OCI-LY1 (cell line): Measurements from ENCODE around the gene SLC1A4.

ENCODE experiments used
- H2AFZ ChIP-seq: fragments of 200-600 bp; sonication (generic), shearing (Covaris generic); 2 replicates; pipeline ENCODE4 v1.6.0; 2014; ENCODE audit warnings: antibody characterized with exemption, mild to moderate bottlenecking, low read length
- H3F3A ChIP-seq: fragments of 200-600 bp; sonication (generic), shearing (Covaris generic); 2 replicates; pipeline ENCODE4 v1.6.0; 2014; ENCODE audit warnings: mild to moderate bottlenecking, antibody characterized with exemption, low read length, moderate library complexity; ENCODE audit not compliant: insufficient read depth
- H3K27ac ChIP-seq: fragments of 200-600 bp; sonication (generic); 2 replicates; pipeline ENCODE4 v1.5.1; 2014; ENCODE audit warnings: low read length, mixed run types, mild to moderate bottlenecking, low read depth; ENCODE audit not compliant: poor library complexity, severe bottlenecking
- H3K27me3 ChIP-seq: fragments of 200-600 bp; sonication (generic); 2 replicates; pipeline ENCODE4 v1.6.0; 2014; ENCODE audit warnings: antibody characterized with exemption, mild to moderate bottlenecking, low read length, moderate library complexity; ENCODE audit not compliant: insufficient read depth
- H3K36me3 ChIP-seq: fragments of 200-600 bp; sonication (generic); 2 replicates; pipeline ENCODE4 v1.6.1; 2014; ENCODE audit warnings: mild to moderate bottlenecking, antibody characterized with exemption, low read length, moderate library complexity, mixed read lengths; ENCODE audit not compliant: insufficient read depth
- H3K4me1 ChIP-seq: fragments of 200-600 bp; sonication (generic); 2 replicates; pipeline ENCODE4 v1.5.1; 2014; ENCODE audit warnings: mild to moderate bottlenecking, low read length, moderate library complexity; ENCODE audit not compliant: insufficient read depth, severe bottlenecking
- H3K4me2 ChIP-seq: fragments of 200-600 bp; sonication (generic), shearing (Covaris generic); 2 replicates; pipeline ENCODE4 v1.6.1; 2014; ENCODE audit warnings: low read length
- H3K4me3 ChIP-seq: fragments of 200-600 bp; sonication (generic); 2 replicates; pipeline ENCODE4 v1.5.1; 2014; ENCODE audit warnings: low read length, low read depth, mild to moderate bottlenecking, mixed read lengths; ENCODE audit not compliant: poor library complexity, severe bottlenecking
- H3K79me2 ChIP-seq: fragments of 200-600 bp; shearing (Covaris generic); 2 replicates; pipeline ENCODE4 v1.6.1; 2016; ENCODE audit warnings: mixed run types, low read length, mixed read lengths; ENCODE audit not compliant: insufficient read depth
- H3K9ac ChIP-seq: fragments of 200-600 bp; sonication (generic), shearing (Covaris generic); 2 replicates; pipeline ENCODE4 v1.6.1; 2014; ENCODE audit warnings: mild to moderate bottlenecking, low read length, mixed read lengths
- H3K9me2 ChIP-seq: fragments of 200-600 bp; sonication (generic), shearing (Covaris generic); 2 replicates; pipeline ENCODE4 v1.6.1; 2014; ENCODE audit warnings: low read depth, mild to moderate bottlenecking, low read length, mixed read lengths
- H3K9me3 ChIP-seq: fragments of 200-600 bp; shearing (Covaris generic); 2 replicates; pipeline ENCODE4 v1.6.1; 2014; ENCODE audit warnings: low read length, mixed read lengths
- H4K20me1 ChIP-seq: fragments of 200-600 bp; sonication (generic), shearing (Covaris generic); 2 replicates; pipeline ENCODE4 v1.6.0; 2016; ENCODE audit warnings: mild to moderate bottlenecking, low read length; ENCODE audit not compliant: insufficient read depth
- CTCF ChIP-seq: fragments of 200-600 bp; sonication (generic), shearing (Covaris generic); IDR thresholded peaks from 2 replicates; pipeline ENCODE4 v1.5.1; 2017; ENCODE audit warnings: mild to moderate bottlenecking, antibody characterized with exemption, low read length, moderate library complexity, mixed read lengths
- EZH2 ChIP-seq: fragments of 200-600 bp; sonication (generic), shearing (Covaris generic); IDR thresholded peaks from 2 replicates; pipeline ENCODE4 v1.8.0; 2017; ENCODE audit warnings: borderline replicate concordance, mixed run types, mild to moderate bottlenecking, antibody characterized with exemption, low read length, moderate library complexity, mixed read lengths

SLC1A4 gene

GRCh38 chr2:65025453-65026123, 36.4 kb downstream of the SLC1A4 start:
- peaks cover 59% of the 10 kb centered on the region for H3K4me1 ChIP-seq
- no peak overlapping the region for H2AFZ ChIP-seq
- H3K9me3 ChIP-seq, result no peaks in the 10 kb centered on the region
- no peaks in the 10 kb centered on the region for H4K20me1 ChIP-seq
- H3F3A ChIP-seq, result peaks cover 1% of the 10 kb centered on the region
- H3K27ac ChIP-seq, result peak overlapping the region; percentile 100
- peak overlapping the region; percentile 41; the same call in 1 of the 2 replicates for H3K4me2 ChIP-seq
- no peak overlapping the region for H3K4me3 ChIP-seq
- H3K9ac ChIP-seq, result peak overlapping the region; percentile 30; the same call in 1 of the 2 replicates
- H3K79me2 ChIP-seq, result no peaks in the 10 kb centered on the region
- TF ChIP-seq EZH2, result no peak
- TF ChIP-seq CTCF, result no peak
- no peaks in the 10 kb centered on the region for H3K9me2 ChIP-seq
- peaks cover 40% of the 10 kb centered on the region for H3K36me3 ChIP-seq
- no peaks in the 10 kb centered on the region for H3K27me3 ChIP-seq

- Histone ChIP-seq H3K4me1 (peaks cover 64% of the 10 kb centered on the region), H3K9me2 (no peaks in the 10 kb centered on the region), H3K79me2 (no peaks in the 10 kb centered on the region), H2AFZ (no peak overlapping the region), H3K27me3 (no peaks in the 10 kb centered on the region), H3K27ac (peak overlapping the region; percentile 100), H3F3A (peaks cover 7% of the 10 kb centered on the region), H3K4me2 (peak overlapping the region; percentile 41; the same call in 1 of the 2 replicates), H3K4me3 (no peak overlapping the region), H3K36me3 (peaks cover 34% of the 10 kb centered on the region), H3K9me3 (no peaks in the 10 kb centered on the region), H4K20me1 (no peaks in the 10 kb centered on the region), H3K9ac (peak overlapping the region; percentile 30; the same call in 1 of the 2 replicates)
- no peak for TF ChIP-seq EZH2
- no peak for TF ChIP-seq CTCF
Measured at GRCh38 chr2:65026154-65026553, 37.0 kb downstream of the SLC1A4 start.

GRCh38 chr2:65026704-65027464, 37.7 kb downstream of the SLC1A4 start:
- peaks cover 11% of the 10 kb centered on the region for H3F3A ChIP-seq
- H3K4me3 ChIP-seq, result no peak overlapping the region
- no peak for TF ChIP-seq CTCF
- no peaks in the 10 kb centered on the region for H3K79me2 ChIP-seq
- H4K20me1 ChIP-seq, result no peaks in the 10 kb centered on the region
- no peak overlapping the region for H2AFZ ChIP-seq
- H3K9ac ChIP-seq, result peak overlapping the region; percentile 22; the same call in 1 of the 2 replicates
- H3K4me1 ChIP-seq, result peaks cover 72% of the 10 kb centered on the region
- no peaks in the 10 kb centered on the region for H3K9me3 ChIP-seq
- H3K9me2 ChIP-seq, result no peaks in the 10 kb centered on the region
- H3K36me3 ChIP-seq, result peaks cover 27% of the 10 kb centered on the region; the same call in 1 of the 2 replicates
- peak overlapping the region; percentile 100 for H3K27ac ChIP-seq
- H3K27me3 ChIP-seq, result no peaks in the 10 kb centered on the region
- peak overlapping the region; percentile 30; the same call in 1 of the 2 replicates for H3K4me2 ChIP-seq
